Stimulated activated CD4-positive, alpha-beta T cell treated with anti-CD3 and anti-CD28 coated beads, Interleukin-4, amount 100 ng/mL, for 24 hours (primary cell): ENCODE measurements around the gene INO80C.
A peak's percentile ranks its signal among the peaks of the same experiment; 100 is the strongest.

Experiments used
- DNase-seq: peaks from one replicate; pipeline ENCODE4 v3.0.0-alpha.2; 2020

Gene INO80C, protein sequence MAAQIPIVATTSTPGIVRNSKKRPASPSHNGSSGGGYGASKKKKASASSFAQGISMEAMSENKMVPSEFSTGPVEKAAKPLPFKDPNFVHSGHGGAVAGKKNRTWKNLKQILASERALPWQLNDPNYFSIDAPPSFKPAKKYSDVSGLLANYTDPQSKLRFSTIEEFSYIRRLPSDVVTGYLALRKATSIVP

DNA sequence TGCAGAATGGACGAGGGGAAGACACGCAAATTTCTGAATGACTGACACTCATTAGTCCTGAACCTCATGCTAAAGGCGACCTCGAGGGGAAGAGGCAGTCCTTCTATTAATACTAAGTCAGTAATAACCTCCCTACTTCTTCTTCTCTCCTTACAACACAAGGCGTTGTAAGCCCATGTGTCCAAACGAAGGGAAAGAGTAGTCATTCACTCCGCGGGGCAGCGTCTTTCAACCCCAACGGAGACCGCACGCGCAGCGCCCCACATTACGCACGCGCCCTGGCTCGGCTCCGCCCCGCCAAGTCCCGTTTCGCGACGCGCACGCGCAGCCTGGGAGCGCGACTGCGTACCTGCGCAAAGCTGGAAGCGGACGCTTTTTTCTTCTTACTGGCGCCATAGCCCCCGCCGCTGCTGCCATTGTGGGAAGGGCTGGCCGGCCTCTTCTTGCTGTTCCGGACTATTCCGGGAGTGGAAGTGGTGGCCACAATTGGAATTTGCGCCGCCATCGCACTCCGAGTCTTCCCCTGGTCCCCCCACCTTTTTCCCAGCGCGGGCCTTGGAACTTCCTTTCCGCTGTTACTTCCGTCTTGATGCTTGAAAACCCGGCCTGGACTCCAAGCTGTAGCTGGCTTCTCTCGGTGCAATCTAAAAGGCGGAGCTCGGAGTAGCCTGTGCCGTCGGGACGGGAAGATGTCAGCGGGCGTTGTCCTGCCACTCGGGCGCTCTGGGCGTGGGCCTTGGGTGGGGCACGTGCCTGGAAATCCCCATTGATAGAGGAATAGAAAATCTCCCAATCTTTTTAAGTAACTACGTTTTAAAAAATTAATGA lies at the start of gene INO80C:
Gene INO80C, minus strand, starts transcription at position 591 of the 828 bp plus-strand sequence. Its CDS starts 86 bp downstream, at position 505.
- peak; percentile 94 for DNase-seq

DNA sequence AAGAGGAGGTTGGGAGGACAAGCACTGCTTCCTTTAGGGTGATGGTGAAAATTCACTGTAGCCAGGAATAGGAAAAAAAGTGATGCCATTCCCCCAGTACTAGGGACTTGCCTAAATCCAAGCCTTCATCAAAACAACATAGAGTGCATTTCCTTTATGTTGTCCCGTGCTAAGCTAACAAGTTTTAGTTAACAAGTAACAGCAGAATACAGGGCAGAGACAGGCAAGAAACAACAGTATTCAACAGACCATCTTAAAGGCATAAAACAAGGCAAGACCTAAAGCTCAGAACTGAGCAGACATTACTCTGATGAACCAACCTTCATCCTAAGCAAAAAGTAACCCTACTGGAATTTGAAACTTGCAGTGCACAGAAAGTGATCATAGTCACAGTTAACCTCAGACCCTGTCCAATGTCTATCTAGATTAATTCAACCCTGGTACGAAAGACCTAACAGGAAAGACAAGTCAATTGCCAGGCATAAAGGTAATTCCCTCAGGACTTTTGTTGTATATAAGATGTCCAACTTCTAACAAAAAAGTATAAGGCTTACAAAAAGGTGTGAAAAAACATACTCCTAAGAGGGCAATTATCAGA lies 49.3 kb upstream of the INO80C start:
- no peak for DNase-seq

GRCh38 chr18:35542356-35542755 lies 44.6 kb upstream of the INO80C start:
- no peak for DNase-seq

DNA sequence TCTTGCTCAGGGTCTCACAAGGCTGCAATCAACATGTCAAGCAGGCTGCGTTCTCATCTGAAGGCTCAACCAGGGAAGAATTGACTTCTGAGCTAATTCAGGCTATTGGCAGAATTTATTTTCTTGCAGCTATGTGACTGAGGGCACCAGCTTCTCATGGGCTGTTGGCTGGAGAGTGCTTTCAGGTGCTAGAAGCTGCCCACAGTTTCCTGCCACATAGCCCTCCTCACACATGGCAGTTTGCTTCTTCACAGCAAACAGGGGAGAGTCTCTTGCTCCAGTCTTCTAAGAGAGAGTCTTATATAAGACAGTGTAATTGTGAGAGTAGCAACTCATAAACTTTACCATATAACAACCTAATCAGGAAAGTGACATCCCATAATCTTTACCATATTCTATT lies 37.5 kb upstream of the INO80C start:
- DNase-seq, result no peak

DNA sequence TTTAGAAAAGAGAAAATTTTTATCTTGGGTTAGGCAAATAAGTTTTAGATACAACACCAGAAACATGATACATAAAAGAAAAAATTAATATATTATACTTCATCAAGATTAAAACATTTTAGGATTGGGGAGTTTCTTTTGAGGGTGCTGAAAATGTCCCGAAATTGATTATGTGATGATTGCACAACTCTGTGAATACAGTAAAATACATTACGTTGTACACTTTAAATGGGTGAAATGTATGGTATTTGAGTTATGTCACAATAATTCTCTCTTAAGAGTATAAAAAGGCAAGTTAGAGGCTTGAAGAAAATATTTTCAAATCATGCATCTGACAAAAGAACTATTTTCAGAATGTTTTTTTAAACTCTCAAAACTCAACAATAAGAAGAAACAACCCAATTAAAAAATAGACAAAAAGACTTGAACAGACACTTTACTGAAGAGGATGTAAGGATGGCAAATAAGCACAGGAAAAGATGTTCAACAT lies 36.2 kb upstream of the INO80C start:
- no peak for DNase-seq

GRCh38 chr18:35528749-35529274 lies 31.1 kb upstream of the INO80C start:
- DNase-seq, result no peak

DNA sequence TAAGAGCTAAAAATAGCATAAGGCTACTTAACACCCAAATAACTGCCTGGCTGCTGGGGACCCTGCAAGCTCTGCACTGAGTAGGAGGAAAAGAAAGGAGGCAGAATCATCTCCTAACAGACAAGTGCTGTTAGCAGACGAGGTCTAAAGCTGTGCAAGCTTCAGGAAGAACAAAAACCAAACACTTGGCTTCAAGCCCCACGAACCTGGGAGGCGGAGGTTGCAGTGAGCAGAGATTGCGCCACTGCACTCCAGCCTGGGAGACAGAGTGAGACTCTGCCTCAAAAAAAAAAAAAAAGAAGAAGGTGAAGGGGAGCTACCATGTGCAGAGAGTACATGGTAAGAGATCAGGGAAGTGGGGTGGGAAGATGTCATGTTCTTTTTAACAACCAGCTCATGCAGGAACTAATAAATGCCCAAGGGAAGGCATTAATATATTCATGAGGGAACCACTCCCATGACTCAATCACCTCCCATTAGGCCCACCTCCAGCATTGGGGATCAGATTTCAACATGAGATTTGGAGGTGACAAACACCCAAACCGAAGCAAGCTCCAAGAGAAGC lies 28.8 kb upstream of the INO80C start:
- no peak for DNase-seq

- DNase-seq, result no peak
These were observed 28.2 kb upstream of the INO80C start for GRCh38 chr18:35525795-35526494.

GRCh38 chr18:35524226-35524625 lies 26.5 kb upstream of the INO80C start:
- no peak for DNase-seq

DNA sequence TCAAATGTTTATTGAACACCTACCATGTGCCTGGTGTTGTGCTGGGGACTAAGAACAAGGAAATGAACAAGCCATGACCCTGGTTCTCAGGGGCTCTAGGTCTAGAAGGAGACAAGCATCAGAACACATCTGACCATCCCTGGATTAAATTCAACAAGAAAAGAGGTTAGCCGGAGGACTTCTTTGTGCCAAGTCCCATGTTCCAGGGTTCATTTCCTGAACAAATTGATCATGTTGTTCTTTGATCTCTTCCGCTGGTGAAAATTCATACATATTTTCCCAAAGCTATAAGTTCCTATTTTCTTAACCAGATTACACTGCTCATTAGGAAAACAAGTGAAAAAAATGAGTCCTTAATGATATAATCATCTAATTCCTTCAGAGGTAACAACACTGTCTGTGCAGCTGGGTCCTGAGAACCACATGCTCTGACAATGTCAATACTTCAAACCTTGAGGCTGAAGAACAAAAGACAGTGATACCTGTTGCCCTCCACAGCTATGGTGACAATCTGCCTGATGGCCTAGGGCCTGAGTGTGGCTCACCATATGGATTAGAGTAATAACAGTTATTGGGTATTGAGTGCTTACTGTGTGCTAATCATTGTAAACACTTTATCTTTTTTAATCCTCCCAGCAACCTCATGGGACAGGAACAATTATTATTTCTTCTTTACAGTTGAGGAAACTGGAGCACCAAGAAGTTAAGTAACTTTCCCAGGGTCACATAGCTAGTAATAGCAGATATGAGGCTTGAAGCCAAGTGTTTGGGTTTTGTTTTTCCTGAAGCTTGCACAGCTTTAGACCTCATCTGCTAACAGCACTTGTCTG lies 24.6 kb upstream of the INO80C start:
- no peak for DNase-seq

- DNase-seq, result no peak
These were observed 23.4 kb upstream of the INO80C start for GRCh38 chr18:35521133-35521532.

- DNase-seq, result no peak
These were observed 21.6 kb upstream of the INO80C start for GRCh38 chr18:35519148-35519899.

- DNase-seq, result no peak
These were observed 20.0 kb upstream of the INO80C start for GRCh38 chr18:35517715-35518114.

DNA sequence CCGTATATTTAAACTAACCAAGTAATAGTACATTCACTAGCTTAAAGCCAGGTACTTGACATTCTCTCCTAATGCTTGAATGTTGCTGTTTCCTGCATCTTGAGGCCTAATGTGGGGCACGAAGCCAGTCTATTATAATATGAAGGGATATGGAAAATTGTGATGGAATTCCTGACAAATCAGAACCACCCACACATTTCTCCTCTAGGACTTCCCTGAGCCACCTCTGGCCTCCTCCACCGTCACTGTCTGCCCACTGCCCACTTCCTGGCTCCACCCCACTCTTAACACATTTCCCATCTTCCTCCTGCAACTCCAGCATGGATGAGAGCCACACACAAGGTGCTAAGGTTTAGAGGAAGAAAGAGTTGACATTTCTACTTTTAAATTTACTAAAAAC lies 19.0 kb upstream of the INO80C start:
- no peak for DNase-seq

DNA sequence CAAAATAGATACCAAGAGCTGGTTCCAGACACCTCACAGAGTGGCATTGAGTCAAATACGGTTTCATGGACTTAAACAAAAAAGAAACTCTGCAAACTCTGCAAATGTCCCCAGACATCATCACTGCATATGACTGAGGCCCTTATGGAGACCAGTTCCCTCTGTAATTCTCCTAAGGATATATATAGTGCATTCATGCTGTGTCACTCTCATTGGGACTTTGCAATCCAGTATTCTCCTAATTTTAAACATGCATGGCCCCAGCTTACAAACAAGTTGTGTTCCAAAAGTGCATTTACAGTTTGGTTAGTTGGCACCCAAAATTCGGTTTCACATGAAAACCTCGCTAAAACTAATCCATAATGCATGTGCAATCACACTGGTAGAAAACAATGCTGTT lies 18.6 kb upstream of the INO80C start:
- no peak for DNase-seq

DNA sequence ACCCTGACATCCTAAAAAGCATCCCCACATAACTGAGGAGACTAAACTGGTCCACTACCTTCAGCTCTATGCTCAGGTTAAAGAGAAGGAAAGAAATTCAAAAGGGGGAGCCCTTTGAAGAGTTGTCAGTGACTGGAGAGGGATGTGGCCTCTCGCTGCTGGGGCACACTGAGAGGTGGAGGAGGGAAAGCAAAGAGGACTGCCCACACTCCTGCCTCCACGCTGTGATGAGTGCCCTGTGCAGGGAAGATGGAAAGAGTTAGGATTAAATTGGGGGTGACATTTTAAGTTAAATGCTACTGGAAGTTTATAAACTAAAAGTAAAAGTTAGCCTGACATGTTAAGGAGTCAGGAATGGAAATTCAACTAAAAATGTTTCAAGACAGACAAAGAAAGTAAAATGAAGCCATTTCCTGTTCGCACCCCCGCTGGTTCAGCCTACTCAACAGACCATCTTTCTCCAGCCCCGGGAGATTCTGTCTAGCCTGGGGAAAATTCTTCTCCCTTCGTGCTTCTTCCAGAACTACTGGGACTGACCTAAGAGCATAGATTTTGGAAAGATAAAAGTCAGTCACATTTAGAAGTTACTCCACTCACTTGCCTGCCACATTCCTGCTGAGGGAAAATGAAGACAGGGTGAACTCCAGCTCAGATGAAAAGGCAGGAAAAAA lies 17.8 kb upstream of the INO80C start:
- no peak for DNase-seq

DNA sequence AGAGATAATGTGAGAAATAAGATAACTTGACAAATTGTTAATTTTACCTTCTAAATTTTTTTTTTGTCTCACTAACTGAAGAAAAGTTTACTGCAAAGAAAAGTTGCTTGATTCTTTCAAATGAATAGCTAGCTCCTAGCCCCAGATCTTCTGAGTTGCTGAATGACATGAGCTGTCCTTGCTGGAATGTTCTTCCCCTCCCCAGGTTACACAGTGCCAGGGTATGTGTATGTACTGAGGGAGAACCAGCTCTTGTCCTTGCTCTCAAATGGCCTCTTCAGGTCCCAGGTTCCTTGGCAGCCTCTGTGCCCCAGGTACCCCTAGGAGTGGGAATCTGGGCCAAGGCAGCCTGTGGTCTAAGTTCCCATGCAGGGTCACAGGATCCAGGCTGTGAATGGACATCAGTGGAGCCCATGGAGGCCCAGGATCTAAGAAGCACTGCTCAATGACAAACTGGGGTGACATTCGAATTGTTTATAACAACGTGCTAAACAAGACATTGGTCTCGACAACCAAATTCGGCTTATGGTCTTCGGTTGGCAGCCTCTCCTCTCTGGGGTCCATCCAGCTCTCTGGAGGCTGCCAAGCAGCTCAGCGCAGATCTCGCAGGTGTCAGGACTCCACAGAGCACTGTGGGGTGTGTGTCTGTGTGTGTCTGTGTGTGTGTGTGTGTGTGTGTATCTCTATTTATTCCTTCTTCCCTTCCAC lies 17.1 kb upstream of the INO80C start:
- DNase-seq, result no peak

GRCh38 chr18:35514283-35514682 lies 16.5 kb upstream of the INO80C start:
- DNase-seq, result no peak

GRCh38 chr18:35513181-35513936 lies 15.6 kb upstream of the INO80C start:
- no peak for DNase-seq
